Ovary (tissue), 9 donors: ENCODE results near the gene NT5M. TPM values are rescaled to one million over a fixed set of nuclear protein-coding genes. Genes with fewer than 3 reads are reported as not detected.

Experiments used
- DNase-seq, 5 donors: peaks; one replicate each; pipeline ENCODE4 v3.0.0-alpha.2; 2019 to 2020
- H3K27ac ChIP-seq, 2 donors: fragments of 200-600 bp; one replicate each; pipeline versions ENCODE4 v1.5.1 to v1.8.0; 2019 to 2022
- H3K27me3 ChIP-seq: fragments of 200-600 bp; one replicate; pipeline ENCODE4 v1.8.0; 2022
- H3K36me3 ChIP-seq: fragments of 200-600 bp; sonication (generic); one replicate; pipeline ENCODE4 v1.5.1; 2019
- H3K4me1 ChIP-seq: one replicate; pipeline ENCODE4 v1.8.1; 2013; ENCODE audit warnings: mild to moderate bottlenecking, moderate library complexity; ENCODE audit not compliant: insufficient read depth
- H3K4me3 ChIP-seq: fragments of 200-600 bp; sonication (generic); one replicate; pipeline ENCODE4 v1.5.1; 2017
- H3K9me3 ChIP-seq, 2 donors: fragments of 200-600 bp in 1 of 2; sonication (generic) in 1 of 2; one replicate each; pipeline versions ENCODE4 v1.5.1 to v1.8.1; 2013 to 2019; ENCODE audit warnings: mild to moderate bottlenecking in 1 of 2, moderate library complexity in 1 of 2
- EP300 ChIP-seq: sonication (generic); formaldehyde crosslinking; IDR thresholded peaks from one replicate; pipeline ENCODE4 v1.6.1; 2017; ENCODE audit warnings: antibody characterized with exemption
- POLR2A ChIP-seq: fragments of 450-650 bp; IDR thresholded peaks from one replicate; pipeline ENCODE4 v1.6.1; 2017; ENCODE audit warnings: antibody characterized with exemption, mild to moderate bottlenecking, moderate library complexity
- WGBS, 3 donors: extraction: QIAGEN DNeasy Blood & Tissue Kit in 1 of 3; methylation state at CpG; one replicate each; pipeline versions ENCODE4 v1.1.5 to v1.1.7; 2013 to 2017; 5-methylcytosine and 5-hydroxymethylcytosine counted together
- intact Hi-C, 4 donors: fragments of 100-400 bp; cut with DNase I; formaldehyde crosslinking; loops; one replicate each; pipeline versions ENCODE4 v1.11.0 to v1.15.1; 2022 to 2023
- polyA plus RNA-seq, 2 donors: library from polyadenylated mRNA; stranded (reverse); fragments of 200-250 nt in 1 of 2; fragments of 350-450 nt in 1 of 2; fragmentation: Illumina TruSeq in 1 of 2; extraction: RNeasy Lipid Tissue Mini Kit (QIAGEN cat#74804) in 1 of 2; gene quantifications; one replicate each; pipeline ENCODE4 v1.2.3, GENCODE V29; 2013 to 2014
- total RNA-seq, 7 donors: library from RNA; depleted of rRNA in 2 of 7; stranded (reverse); fragments of >200 nt in 2 of 7; fragmentation: NEBNext Ultra II Directional in 3 of 7; extraction: Animal tissue kit (Norgen Biotek cat#: 25700) in 3 of 7; gene quantifications; one replicate each; pipeline versions ENCODE4 v1.1.0 to v1.2.4, GENCODE V29; 2016 to 2023
- TF ChIP-seq, protein P1 (sequence below), 3 donors: fragments of 450-650 bp in 2 of 3; fragments of 200-600 bp in 1 of 3; IDR thresholded peaks; one replicate each; pipeline versions ENCODE4 v1.5.1 to v1.8.0; 2016 to 2022; ENCODE audit warnings: antibody characterized with exemption in 3 of 3, mild to moderate bottlenecking in 1 of 3
- donor health status: DM: no; HTN: no; CAD: no; lungs with moderate emphysema.
- donor health status: DM: no; HTN: no; CAD: no.
- donor health status: Bipolar disorder and iron deficiency.
- donor health status: DM: yes; HTN: yes; CAD: no.
- donor health status: DM: no; HTN: no; CAD: no.
- donor health status: DM: yes; HTN: yes; CAD: no.

NT5M gene
- total and polyA plus RNA-seq, 9 donors, result 0.53 to 6.6 (median 4.9) TPM

DNA sequence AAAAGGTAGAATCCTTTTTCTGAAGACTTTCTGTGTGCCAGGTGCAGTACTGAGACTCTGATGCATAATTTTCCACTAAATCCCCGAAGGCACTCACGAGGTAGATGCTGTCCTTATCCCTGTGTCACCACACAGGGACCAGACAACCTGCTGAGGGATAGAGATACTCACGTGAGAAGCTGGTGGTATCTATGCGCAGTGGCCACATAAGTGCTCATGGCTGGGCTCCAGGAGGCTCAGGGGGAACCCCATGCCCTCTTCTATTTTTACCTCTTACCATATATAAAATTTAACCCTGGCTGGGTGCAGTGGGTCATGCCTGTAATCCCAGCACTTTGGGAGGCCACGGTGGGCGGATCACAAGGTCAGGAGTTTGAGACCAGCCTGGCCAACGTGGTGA lies 38.3 kb downstream of the NT5M start:
- intact Hi-C loops, result no loop called here
- H3K4me1 ChIP-seq, result no peaks in the 10 kb centered on the region
- peak in 2 of 5 donors; percentile 4 for DNase-seq
- H3K4me3 ChIP-seq, result no peak overlapping the region
- no peaks in the 10 kb centered on the region for H3K9me3 ChIP-seq
- no peak overlapping the region for H3K27ac ChIP-seq
- no peak for TF ChIP-seq EP300
- TF ChIP-seq, protein P1, sequence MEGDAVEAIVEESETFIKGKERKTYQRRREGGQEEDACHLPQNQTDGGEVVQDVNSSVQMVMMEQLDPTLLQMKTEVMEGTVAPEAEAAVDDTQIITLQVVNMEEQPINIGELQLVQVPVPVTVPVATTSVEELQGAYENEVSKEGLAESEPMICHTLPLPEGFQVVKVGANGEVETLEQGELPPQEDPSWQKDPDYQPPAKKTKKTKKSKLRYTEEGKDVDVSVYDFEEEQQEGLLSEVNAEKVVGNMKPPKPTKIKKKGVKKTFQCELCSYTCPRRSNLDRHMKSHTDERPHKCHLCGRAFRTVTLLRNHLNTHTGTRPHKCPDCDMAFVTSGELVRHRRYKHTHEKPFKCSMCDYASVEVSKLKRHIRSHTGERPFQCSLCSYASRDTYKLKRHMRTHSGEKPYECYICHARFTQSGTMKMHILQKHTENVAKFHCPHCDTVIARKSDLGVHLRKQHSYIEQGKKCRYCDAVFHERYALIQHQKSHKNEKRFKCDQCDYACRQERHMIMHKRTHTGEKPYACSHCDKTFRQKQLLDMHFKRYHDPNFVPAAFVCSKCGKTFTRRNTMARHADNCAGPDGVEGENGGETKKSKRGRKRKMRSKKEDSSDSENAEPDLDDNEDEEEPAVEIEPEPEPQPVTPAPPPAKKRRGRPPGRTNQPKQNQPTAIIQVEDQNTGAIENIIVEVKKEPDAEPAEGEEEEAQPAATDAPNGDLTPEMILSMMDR (IDR thresholded peaks at IDR 0.05), result no peak
- TF ChIP-seq POLR2A, result no peak
- H3K27me3 ChIP-seq, result no peaks in the 10 kb centered on the region
- 91 to 93% (median 91%) methylated on average over 7 of the region's 7 CpGs for WGBS, 3 donors
- H3K36me3 ChIP-seq, result no peaks in the 10 kb centered on the region

GRCh38 chr17:17342242-17342945 lies 39.2 kb downstream of the NT5M start:
- intact Hi-C loops, result no loop called here
- WGBS, 3 donors, result 79 to 83% (median 81%) methylated on average over 17 of the region's 17 CpGs
- no peak overlapping the region for H3K4me3 ChIP-seq
- H3K27ac ChIP-seq, result no peak overlapping the region
- H3K27me3 ChIP-seq, result no peaks in the 10 kb centered on the region
- no peaks in the 10 kb centered on the region for H3K36me3 ChIP-seq
- peak in 2 of 5 donors; percentile 9 to 10 for DNase-seq
- H3K4me1 ChIP-seq, result no peaks in the 10 kb centered on the region
- no peaks in the 10 kb centered on the region for H3K9me3 ChIP-seq
- no peak for TF ChIP-seq EP300
- no peak for TF ChIP-seq POLR2A
- TF ChIP-seq, protein P1 (IDR thresholded peaks at IDR 0.05), result no peak

DNA sequence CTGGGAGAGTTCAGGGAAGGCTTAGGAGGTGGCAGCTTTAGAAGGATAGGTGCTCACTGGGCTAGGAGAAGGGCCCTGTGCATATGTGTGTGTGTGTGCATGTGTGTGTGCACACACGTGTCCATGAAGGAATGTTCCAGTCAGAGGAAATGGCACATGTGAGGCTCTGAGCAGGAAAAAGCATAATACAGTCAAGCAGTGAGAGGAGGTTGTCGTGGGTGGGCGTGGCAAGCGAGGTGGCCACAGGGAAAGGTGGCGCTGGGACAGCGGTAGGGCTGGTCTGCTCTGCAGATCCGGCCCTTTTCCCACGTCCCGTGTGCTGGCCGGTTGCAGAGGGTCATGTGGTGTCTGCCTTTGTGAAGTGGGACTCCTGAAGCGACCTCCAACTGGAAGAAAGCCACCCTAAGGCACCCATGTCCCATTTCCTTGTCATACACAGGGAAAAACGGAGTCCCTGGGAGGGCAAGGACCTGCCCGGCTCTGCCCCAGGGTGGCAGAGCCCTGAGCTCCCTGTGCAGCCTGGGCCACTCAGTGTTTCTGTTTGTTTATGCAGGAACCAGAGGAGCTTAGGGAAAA lies 40.1 kb downstream of the NT5M start:
- Histone ChIP-seq H3K9me3 (no peaks in the 10 kb centered on the region), H3K4me1 (no peaks in the 10 kb centered on the region), H3K4me3 (no peak overlapping the region), H3K27ac (no peak overlapping the region), H3K36me3 (no peaks in the 10 kb centered on the region), H3K27me3 (no peaks in the 10 kb centered on the region)
- TF ChIP-seq, protein P1 (IDR thresholded peaks at IDR 0.05), result no peak
- TF ChIP-seq POLR2A (no peak), EP300 (no peak)
- 88 to 94% (median 91%) methylated on average over 13 of the region's 13 CpGs for WGBS, 3 donors
- intact Hi-C loops, result no loop called here
- DNase-seq, result peak in 2 of 5 donors; percentile 9 to 23

GRCh38 chr17:17343896-17344506 lies 40.8 kb downstream of the NT5M start:
- H3K27me3 ChIP-seq, result no peaks in the 10 kb centered on the region
- intact Hi-C loops, result no loop called here
- no peak overlapping the region for H3K4me3 ChIP-seq
- H3K36me3 ChIP-seq, result no peaks in the 10 kb centered on the region
- no peaks in the 10 kb centered on the region for H3K4me1 ChIP-seq
- TF ChIP-seq POLR2A (no peak), EP300 (no peak)
- TF ChIP-seq, protein P1 (IDR thresholded peaks at IDR 0.05), result no peak
- DNase-seq, result peak in 1 of 5 donors; percentile 28
- H3K27ac ChIP-seq, result no peak overlapping the region
- H3K9me3 ChIP-seq, result no peaks in the 10 kb centered on the region
- WGBS, 3 donors, result 92 to 98% (median 96%) methylated on average over 14 of the region's 14 CpGs
